ENCODE data around the gene MCF2L2. TPM values are rescaled to one million over a fixed set of nuclear protein-coding genes. Genes with fewer than 3 reads are reported as not detected.

MCF2L2 gene
- total RNA-seq, 1 donor from 2014 or later: 1.2 TPM

DNA sequence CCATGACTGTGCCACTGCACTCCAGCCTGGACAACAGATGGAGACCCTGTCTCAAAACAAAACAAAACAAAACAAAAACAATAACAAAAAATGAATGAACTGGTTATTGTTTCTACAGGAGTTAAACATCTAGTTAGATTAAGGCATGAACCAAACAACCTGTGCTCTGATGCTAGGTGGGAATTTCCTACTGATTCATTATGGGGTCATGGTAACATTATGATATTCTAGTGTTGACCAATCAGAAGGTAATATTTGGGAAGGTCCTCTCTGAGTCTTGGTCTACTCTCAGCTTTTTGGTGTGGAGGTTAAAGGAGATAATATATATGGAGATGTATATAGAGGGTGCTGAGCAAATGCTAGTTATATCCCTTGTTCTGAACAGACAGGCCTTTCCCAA is 37.6 kb downstream of the MCF2L2 start:
- DNase-seq (no peak), ATAC-seq (no peak)
- Histone ChIP-seq H3K9me3 (no peaks in the 10 kb centered on the region), H3K4me1 (peaks cover under 1% of the 10 kb centered on the region), H3K27ac (no peak overlapping the region), H3K36me3 (no peaks in the 10 kb centered on the region), H3K27me3 (no peaks in the 10 kb centered on the region), H3K4me3 (no peak overlapping the region)
- TF ChIP-seq, protein P1, sequence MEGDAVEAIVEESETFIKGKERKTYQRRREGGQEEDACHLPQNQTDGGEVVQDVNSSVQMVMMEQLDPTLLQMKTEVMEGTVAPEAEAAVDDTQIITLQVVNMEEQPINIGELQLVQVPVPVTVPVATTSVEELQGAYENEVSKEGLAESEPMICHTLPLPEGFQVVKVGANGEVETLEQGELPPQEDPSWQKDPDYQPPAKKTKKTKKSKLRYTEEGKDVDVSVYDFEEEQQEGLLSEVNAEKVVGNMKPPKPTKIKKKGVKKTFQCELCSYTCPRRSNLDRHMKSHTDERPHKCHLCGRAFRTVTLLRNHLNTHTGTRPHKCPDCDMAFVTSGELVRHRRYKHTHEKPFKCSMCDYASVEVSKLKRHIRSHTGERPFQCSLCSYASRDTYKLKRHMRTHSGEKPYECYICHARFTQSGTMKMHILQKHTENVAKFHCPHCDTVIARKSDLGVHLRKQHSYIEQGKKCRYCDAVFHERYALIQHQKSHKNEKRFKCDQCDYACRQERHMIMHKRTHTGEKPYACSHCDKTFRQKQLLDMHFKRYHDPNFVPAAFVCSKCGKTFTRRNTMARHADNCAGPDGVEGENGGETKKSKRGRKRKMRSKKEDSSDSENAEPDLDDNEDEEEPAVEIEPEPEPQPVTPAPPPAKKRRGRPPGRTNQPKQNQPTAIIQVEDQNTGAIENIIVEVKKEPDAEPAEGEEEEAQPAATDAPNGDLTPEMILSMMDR (IDR thresholded peaks at IDR 0.05): no peak
- intact Hi-C loops (cut with DNase I): no loop called here

DNA sequence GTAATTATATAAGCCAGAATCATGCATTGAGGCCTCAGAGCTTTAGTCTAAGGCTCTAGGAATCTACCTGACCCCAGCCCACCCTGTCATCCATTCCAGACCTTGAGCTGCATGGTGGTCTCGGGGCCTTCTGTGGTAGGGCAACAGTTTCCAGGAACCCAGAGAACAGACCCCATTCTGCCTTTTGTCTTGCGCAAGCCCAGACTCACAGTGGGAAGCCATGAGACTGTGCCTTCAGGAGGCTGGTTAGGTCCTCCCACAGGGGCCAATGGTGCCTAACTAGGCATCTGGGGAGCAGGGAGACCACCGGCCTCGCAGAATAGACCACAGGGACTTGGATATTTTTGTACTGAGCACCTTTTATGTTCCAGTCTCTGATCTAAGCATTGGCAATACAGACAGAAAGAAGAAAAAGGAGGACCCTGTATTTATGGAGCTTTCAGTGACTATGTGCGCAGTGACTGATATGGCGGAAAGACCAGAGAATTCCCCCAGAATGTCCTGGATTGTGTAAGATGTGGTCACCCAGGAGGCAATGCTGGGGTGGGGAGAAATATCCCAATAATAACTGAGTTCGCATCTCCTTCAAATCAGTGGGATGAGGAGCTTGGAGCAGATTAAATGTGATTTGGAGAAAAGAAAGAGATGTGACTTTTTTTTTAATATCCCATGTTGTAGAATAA is 40.1 kb downstream of the MCF2L2 start:
- no peak overlapping the region for H3K27ac ChIP-seq
- no peaks in the 10 kb centered on the region for H3K36me3 ChIP-seq
- DNase-seq: no peak
- TF ChIP-seq, protein P1 (IDR thresholded peaks at IDR 0.05): no peak
- H3K9me3 ChIP-seq: no peaks in the 10 kb centered on the region
- ATAC-seq: no peak
- H3K4me1 ChIP-seq: peaks cover 7% of the 10 kb centered on the region
- no peak overlapping the region for H3K4me3 ChIP-seq
- intact Hi-C loops (cut with DNase I): no loop called here
- no peaks in the 10 kb centered on the region for H3K27me3 ChIP-seq

DNA sequence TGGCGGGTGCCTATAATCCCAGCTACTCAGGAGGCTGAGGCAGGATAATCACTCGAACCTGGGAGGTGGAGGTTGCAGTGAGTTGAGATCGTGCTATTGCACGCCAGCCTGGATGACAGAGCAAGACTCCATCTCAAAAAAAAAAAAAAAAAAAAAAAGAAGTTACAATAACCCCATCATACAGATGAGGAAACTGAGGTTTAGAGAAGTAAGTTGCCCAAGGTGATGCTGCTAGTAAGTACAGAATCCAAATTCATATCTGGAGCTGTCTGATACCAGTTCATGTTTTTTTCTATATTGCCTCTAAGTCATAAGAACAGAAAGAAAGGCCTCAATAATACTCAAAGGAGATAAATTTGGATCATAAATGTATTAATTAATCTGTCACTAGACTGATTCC is 40.6 kb downstream of the MCF2L2 start:
- TF ChIP-seq, protein P1 (IDR thresholded peaks at IDR 0.05): no peak
- Histone ChIP-seq H3K27me3 (no peaks in the 10 kb centered on the region), H3K27ac (no peak overlapping the region), H3K4me3 (no peak overlapping the region), H3K9me3 (no peaks in the 10 kb centered on the region), H3K36me3 (no peaks in the 10 kb centered on the region), H3K4me1 (peaks cover 7% of the 10 kb centered on the region)
- DNase-seq (no peak), ATAC-seq (no peak)
- intact Hi-C loops (cut with DNase I): no loop called here

DNA sequence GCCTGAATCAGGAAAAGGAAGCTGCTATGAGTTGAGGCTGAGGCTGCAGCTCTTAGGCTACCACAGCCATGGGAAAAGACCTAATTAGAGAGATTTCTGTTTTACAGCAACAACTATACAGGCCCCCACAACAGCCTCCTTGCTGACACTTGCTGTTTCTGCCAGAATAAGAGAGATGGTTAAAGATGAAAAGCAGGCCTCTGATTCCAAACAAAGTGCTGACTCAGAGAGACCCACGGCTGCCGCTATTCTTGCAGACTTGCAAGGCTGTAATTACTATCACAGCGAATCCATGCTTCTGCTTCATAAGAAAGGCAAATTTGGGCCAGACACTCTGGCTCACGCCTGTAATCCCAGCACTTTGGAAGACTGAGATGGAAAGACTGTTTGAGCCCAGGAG is 41.8 kb downstream of the MCF2L2 start:
- Histone ChIP-seq H3K4me3 (no peak overlapping the region), H3K9me3 (no peaks in the 10 kb centered on the region), H3K27ac (no peak overlapping the region), H3K4me1 (peaks cover 7% of the 10 kb centered on the region), H3K36me3 (no peaks in the 10 kb centered on the region), H3K27me3 (no peaks in the 10 kb centered on the region)
- no peak for DNase-seq
- no peak for ATAC-seq
- intact Hi-C loops (cut with DNase I): no loop called here
- TF ChIP-seq, protein P1 (IDR thresholded peaks at IDR 0.05): no peak

DNA sequence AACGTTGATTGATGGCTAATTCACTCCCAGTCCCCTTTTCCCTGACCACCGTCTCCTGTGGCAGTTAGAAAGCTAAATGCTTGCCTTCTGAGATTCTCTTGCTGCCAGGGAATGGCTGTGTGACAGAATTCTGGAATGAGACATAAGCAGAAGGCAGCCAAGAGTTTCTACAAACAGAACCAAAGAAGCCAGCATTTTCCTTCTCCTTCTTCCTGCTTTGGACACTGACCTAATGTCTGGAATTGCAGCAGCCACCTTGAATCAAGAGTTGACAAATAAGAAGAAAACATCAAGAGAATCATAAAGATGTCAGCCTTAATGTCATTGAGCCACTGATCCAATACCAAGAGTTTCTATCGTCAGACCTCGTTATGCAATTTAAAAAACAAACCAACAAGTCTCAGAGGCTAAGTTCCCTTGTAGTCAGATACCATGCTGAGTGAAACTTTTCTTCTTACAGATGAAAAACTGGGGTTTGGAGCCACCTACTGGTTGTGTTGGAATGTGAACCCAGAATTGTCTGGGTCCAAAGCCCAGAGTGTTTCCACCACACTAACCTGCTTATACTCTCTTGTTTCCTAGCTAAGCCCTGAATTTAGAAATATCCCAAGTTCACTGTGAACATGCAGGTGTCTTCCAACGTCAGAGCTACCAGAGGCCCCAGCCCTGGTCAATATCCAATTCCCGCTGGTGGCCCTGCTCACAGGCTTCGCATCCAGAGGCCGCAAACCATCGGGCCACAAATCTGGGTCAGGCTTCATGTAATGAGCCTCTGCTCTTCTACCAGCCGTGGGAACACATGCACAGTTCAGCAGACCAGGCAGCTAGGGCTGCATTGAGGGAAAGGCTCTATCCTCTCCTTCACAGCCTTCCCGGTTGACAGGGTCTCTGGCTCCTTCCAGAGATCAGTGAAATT is 42.5 kb downstream of the MCF2L2 start:
- no peak overlapping the region for H3K4me3 ChIP-seq
- H3K9me3 ChIP-seq: no peaks in the 10 kb centered on the region
- peak overlapping the region; percentile 49 for H3K27ac ChIP-seq
- no peaks in the 10 kb centered on the region for H3K36me3 ChIP-seq
- no peaks in the 10 kb centered on the region for H3K27me3 ChIP-seq
- intact Hi-C loops (cut with DNase I): no loop called here
- TF ChIP-seq, protein P1 (IDR thresholded peaks at IDR 0.05): peak; percentile 73
- peaks cover 7% of the 10 kb centered on the region for H3K4me1 ChIP-seq
- DNase-seq: no peak
- ATAC-seq: peak; percentile 88

Data from upper lobe of right lung (tissue), 1 donor.